ENCODE data around the gene SGIP1. TPM values are rescaled to one million over a fixed set of nuclear protein-coding genes. Genes with fewer than 3 reads are reported as not detected.
"Not testable (repeated sequence)": the region's sequence is repeated elsewhere in the genome, so short reads cannot be mapped to it uniquely, and the experiment has no call there.

Gene SGIP1
- polyA plus RNA-seq, 3 donors, result 11.7 to 18.5 (median 17.4) TPM

DNA sequence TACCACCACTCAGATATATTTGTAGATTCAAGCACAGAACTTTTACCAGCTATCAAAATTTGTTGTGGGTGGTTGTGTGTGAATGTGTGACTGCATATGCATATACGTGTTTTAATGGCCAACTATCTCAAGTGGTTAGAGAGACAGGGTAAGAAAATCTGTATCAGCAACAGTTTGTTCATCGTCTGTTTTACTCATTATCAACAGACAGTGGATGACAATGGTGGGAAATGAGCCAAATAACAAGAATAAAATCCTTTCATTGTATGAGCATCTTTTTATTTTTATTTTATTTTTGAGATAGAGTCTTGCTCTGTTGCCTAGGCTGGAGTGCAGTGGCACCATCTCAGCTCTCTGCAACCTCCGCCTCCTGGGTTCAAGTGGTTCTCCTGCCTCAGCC, 195.6 kb downstream of the SGIP1 start:
- DNase-seq, result no peak

DNA sequence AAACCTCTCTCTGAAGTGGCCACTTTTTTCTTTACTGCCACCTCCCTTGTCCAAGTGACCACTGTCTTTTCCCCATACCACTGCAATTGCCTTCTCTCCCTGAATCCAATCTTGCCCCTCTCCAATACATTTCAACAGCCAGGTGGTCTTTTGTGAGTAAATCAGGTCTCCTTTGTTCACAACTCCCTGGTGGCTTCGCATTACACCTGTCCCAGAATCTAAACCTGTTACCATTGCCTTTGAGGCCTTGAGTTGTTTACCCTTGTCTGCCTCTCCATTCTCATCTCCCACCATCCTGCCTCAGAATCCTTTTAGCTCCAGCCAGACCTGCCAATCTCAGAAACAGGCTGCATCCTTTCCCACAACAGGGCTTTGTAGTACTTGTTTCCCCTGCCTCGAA, 196.5 kb downstream of the SGIP1 start:
- DNase-seq, result no peak

DNA sequence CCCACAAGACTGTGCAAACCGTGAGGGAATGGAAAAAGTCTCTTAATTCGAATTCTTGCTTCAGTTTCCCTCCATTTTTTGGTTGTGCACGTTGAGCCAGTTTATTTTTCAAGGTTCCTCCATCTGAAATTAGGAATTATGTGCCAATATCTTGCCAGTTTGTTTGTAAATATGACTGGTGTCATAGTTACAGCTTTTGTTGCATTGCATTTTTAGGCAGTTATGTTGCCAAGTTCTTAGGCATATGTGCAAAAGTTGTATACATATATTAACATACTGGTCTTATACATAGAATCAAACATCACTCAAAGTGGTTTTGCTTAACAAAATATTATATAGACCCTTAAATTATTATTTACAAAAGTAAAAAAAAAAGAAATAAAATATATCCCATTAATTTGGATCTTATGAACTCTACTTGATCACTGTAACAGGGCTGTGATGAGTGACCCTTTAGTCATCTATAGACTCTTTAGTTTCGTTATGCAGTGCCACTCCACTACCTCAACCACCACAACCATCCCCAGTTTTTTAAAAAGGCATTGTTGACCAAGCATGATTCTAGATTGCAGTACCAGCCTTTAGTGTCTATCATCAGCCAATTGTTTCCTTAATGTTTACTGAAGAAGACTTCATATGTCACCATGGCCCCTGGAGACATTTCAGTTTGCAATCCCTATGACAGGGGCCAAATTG, 197.4 kb downstream of the SGIP1 start:
- no peak for DNase-seq

DNA sequence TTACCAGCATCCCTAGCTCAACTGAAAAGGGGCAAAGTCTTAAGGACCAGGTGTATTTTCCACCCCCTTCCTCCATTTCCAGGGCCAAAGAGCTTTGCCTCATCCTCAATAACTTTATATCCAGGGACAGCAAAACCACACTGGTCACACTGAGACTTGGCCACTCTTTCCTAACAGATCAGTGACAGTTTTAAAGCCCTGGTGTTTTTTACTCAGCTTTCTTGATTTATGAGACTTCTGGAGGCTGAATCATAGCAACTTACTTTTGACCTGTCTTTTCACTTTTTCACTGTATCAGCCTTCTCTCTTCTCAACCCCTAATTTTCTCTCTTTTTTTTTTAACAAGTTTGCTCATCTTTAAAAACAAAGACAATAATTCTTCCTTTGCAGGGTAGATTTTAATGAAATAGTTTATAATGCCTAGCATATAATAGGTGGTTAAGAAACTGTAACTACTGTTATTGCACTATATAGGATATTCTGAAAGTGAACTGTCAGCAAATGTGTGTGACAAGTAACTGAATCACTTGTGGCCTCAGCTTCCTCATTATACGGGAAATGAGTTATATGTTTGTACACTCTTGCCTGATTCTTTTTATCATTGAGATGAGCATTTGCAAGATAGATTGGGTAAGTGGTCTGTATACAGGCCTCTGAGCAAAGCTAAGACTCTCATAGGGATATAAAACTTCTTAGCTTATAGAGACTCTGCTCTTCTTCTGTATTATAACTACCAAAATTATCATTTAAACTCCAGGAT, 198.6 kb downstream of the SGIP1 start:
- no peak for DNase-seq

DNA sequence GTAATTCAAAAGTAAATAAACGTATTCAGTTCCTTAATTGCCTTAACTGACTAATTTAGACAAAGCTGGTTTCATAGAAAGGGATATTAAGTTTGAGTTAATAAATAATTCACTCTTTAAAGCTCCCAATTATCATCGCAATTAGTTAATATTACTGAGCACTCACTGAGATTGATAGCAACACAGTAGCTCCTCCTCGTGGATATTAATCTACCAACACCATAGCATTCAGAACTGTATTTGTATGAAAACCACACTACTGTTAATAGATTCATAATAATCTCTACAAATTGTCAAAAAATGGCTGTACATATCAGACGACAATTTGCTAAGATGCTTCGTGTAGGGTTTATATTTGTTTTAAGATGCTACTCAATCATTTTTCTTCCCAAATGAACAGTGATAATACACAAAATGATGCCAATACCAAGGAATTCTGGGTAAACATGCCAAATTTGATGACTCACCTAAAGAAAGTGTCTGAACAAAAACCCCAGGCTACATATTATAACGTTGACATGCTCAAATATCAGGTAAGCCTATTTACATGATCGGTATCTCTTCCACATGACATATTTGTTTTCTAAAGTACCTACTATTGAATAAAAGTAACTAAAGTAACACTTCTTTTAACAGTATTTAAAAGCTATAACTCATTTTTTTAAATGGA, 199.5 kb downstream of the SGIP1 start:
- DNase-seq, result no peak

DNA sequence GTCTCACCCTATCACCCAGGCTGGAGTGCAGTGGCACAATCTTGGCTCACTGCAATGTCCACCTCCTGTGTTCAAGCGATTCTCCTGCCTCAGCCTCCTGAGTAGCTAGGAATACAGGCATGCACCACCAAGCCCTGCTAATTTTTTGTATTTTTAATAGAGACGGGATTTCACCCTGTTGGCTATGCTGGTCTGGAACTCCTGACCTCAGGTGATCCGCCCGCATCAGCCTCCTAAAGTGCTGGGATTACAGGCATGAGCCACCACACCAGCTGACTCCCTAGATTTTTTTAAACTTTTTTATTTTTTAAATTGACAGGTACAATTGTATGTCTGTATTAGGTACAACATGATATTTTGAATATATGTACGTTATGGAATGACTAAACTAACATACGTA, 200.6 kb downstream of the SGIP1 start:
- not testable (repeated sequence) for DNase-seq

DNA sequence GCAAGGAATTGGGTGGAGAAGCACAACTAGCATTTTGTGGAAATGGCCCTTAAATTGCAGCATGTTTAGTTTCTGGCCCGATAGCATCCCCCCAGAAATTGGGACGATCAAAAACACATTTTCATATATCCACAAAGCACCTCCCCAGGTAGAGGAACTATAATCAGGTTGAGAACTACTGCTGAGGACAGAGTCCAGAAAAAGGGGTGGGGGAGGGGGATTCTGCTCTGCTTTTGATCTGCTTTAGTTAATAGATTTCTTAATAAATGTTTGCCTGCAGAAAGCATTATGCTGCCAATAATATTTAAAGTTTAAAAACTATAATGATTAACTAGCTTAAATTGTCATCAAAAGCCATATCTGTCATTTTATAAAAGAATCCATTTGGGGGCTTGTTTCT, 203.9 kb downstream of the SGIP1 start:
- no peak for DNase-seq

DNA sequence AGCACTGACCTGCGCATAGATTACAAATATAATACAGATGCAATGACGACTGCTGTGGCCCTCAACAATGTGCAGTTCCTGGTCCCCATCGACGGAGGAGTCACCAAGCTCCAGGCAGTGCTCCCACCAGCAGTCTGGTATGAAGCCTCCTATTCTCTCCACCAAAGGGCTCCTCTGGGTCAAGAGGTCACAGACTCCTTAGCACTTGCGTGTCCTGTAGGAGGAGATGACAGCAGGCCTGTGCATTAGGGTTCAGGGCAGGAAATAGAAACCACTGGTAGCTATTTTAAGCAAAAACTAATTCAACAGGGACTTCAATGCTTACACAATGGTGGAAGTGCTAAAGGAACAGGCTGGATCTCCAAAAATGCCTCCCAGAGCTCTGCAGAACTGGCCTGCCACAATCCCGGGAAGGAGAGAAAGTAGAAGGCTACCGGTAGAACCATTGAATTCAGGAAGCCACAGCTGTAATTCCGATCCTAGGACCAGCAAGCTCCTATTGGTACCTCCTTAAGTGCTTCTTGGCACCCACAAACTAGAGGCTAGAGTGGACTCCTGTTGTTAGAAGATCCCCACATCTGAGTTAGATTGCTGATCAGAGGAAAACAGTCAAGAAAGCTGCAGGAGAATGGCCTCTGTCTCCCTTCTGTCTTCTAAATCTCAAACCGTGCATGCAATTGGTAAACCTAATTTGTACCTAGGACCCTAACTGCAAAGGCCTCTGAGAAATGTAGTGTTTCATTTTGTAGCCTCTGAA, 205.6 kb downstream of the SGIP1 start:
- DNase-seq, result no peak

DNA sequence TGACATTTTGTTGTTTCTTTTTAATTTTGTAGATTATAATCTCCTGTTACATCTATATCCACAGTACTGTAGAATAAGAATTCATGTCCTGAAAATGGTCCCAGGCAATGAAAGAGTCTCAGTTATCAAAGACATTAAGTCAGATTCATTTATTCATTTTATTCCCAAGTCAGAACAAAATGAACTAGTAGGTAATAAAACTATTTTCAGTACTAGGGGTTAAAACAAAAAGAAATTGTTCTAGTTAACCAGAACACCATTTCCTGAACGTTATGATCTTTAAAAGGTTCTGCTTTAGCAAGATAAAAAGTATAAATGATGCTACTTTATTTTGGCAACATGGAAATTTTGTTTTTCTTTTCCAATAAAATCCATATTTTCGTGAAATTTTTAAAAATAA, 211.5 kb downstream of the SGIP1 start:
- no peak for DNase-seq

DNA sequence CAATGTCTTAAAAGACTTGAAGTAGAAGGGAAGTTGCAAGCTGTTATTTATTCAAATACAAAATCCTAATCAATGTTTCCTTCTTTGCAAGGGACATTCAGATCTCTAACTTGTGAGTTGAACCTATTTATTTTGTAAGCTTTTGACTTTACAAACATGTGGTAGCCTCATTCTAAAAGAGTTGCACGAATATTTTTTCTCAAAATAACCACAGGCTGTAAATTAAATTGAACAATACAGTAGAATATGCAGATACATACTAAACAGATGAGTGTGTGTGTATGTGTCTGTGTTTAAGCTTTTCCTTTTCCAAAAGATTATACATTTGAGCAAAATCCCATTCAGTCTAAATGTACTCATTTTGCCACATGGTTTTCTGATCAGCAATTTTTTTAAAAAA, 213.5 kb downstream of the SGIP1 start:
- no peak for DNase-seq

DNA sequence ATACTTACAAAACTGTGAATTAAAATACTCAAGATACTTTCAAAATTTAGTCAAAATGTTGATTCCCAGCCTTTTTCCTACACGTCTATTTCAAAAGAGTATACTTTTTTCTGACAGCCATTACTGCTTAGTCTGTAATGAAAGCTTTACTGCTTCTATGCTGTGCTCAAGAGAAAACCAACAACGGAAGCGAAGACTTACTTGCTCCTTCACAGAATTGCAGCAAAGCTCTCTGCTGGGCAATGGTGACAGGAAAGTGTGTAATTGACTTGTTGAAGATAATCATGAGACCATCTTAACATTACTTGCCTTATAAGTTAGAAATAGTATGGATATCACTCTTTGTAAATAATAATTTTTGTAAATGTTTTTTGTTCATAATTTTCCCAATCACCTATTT, 216.6 kb downstream of the SGIP1 start:
- DNase-seq, result no peak

DNA sequence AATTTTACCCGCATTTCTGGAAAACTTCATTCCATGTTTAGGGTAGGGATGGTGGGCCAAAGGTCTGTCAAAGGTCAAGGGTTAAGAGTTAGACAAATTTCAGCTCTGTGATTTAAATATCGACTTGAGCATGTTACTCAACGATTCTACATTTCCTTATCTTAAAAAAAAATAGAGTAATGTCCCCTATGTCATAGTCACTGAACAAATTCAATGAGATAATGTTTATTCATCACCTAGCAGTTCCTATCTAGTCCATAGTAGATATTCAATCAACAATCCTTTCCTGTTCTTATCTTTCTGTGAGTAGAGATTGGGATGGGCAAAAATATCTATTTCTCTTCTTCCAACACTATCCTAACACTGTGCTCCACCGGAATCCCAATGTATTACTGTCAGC, 217.2 kb downstream of the SGIP1 start:
- no peak for DNase-seq

DNA sequence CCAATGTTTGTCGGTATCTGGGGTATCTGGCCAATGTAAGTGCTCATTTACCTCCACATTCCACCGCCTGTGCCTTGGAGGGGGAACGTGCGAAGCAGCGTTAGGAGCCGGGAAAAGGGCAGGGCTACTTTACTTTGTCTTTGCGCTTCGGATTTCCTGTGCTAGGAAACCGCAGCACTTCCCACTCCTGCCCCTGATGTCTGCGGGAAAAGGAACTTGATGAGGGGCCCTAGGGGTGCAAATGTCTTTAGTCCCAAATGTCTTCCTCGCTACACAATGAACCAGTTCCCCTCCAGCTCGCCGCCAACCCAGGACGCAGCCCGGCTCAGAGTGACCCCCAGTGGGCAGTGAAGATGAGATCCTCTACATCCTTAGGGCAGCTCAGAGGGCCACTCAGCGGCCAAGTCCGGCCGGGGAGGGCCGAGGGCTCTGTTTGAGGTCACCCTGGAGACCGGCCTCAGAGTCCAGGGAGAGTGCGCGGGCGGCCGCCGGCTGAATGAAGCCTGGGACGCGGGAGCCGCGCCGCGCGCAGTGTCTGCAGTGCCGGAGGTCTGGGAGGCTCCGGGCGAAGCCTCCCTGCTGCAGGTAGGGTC, 218.1 kb downstream of the SGIP1 start, which contains the start of gene DYNLT5:
TSS of gene DYNLT5 (plus strand) at position 460 of the 593 bp plus-strand sequence. CDS start 2,200 bp downstream, outside the sequence.
- DNase-seq, result peak; percentile 38

DNA sequence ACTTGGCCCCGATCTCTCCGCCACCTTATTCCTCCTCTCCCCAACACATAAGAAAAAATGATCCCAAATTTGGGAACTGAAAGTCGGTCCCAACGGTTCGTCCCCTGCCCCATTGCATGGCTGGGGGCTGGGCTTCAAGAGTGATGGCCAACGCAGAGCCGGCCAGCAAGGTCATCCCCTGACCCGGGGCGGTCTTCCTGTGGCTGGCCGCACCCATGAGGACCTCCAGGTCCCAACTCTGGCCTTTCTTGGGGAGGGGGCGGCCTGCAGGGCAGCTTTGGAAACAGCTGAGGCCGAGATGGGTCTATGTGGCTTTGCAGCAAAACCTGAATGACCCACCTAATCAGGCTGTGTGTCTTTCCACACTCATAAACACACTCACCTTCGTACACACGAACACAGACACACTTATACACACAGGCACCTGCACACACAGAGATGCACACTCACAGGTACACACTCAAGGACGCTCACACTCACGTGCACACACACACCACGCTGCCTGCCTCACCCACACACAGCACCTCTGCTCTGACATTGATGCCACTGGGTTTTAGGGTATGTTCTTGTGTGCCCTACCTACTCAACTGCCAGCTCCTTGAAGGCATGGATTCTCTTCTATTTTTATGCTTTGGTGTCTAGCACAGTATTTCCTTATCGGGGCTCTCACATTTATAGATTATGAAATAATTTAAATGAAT, 218.9 kb downstream of the SGIP1 start:
- no peak for DNase-seq

DNA sequence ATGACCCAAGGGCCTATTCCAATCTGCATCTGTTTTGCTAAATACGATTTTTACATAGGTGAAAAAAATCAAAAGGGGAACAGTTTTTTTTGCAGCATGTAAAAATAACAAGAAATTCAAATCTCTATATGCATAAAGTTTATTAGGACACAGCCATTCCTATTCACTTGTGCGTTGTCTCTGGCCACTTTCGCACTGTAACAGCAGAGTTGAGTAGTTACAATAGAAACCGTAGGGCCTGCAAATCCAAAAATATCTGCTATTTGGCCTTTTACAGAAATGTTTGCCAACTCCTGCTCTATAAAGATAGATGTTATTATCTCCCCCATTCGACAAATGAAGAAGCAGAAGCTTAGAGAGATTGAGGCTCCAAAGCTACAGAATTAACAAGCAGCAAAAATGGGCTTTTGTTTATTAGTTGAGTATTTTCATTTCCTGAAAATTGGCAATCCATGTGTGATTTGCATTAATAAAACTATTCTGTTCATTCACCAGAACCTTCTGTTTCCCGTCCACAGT, 223.8 kb downstream of the SGIP1 start:
- no peak for DNase-seq

DNA sequence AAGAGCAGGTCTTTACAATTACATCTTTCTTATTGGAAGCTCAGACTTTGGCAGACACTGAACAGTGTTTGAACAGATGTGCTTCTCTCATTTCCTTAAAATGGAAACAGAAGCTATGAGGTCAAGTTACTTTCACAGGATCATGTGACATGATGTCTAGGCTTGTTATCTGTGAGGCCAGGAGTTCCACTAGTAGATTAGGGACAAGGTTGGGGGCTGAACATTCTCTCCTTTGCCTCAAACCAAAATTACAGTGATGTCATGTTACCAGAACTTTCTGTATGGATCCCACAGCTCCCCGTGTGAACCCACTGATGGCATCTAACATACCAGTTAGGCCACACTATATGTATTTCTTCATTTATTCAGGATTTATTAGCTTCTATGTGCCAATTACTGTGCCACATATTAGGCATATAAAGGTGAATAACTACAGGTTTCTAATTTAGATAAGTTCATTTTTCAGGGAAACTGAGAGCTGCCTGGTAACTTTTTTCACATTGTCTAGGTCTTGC, 224.3 kb downstream of the SGIP1 start:
- no peak for DNase-seq

DNA sequence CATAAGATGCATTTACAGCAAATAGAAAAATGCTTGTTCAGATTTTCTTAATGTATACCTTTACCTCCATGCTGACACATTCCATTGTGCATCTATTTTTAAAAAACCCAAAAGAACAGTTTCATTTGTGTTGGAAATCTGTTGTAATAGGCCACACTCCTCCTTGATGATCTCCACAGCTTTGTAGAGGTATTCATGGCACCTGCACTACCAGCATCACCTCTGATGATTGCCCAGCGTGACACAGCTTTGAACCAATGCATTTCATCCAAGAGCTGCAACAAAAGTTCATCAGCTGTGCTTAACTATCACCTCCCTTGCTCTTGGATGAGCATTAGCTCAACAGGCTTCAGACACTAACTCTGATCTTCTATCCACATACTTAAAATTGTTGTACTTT, 226.6 kb downstream of the SGIP1 start:
- no peak for DNase-seq

DNA sequence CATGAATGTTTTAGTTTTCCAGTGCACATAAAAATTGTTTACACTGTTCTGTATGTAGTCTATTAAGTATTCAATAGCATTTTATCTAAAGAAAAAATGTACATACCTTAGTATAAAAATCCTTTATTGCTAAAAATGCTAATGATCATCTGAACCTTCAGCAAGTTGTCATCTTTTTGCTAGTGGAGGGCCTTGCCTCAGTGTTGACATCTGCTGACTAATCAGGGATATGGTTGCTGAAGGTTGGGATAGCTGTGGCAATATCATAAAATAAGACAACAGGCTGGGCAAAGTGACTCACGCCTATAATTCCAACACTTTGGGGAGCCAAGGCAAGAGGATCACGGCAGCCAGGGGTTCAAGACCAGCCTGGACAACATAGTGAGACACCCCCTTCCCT, 227.3 kb downstream of the SGIP1 start:
- no peak for DNase-seq

DNA sequence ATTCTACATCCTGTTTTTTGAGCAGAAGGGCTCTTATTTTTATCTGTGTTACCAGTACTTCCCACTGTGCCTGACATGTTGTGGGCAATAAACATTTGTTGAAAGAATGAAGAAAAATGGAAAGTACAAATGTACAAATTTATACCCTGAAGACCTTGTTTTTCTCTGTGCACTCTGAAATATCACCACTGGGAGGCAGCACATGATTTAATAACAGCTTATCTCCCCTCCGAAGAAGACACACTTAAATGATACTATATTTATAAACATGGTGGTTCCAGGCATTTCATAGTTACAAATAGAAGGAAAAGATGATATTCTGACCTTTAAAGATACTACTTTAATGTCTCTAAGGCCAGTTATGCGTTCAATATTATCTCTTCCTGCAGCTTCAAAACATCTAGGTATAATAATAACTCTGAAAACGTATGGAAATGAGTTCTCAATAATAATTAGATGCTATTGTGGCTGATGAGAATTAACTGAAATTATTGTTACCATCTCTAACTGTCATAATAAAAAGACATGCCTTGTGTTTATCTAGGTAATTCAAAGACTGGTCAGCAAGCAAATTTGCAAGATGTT, 231.1 kb downstream of the SGIP1 start:
- peak; percentile 26 for DNase-seq

DNA sequence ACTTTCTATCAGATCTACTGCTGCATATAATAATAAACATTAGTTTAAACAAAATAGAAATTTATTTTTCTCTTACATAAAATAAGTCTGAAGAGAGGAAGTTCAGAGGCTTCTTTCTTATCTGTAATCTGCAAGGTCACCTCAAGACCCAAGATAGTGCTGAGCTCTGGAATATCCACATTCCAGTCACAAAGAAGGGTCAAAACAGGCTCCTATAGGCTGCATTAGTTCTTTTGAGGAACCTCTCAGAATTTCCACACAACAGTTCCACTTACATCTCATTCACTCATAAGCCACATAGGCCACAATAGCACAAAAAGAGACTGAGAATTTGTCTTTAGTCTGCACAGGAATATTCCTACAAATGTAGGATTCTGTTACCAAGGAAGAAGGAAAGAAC, 233.7 kb downstream of the SGIP1 start:
- DNase-seq, result no peak
